Adrenal gland (tissue), 12 donors: ENCODE results near the gene LPP. TPM values are rescaled to one million over a fixed set of nuclear protein-coding genes. Genes with fewer than 3 reads are reported as not detected.

ENCODE experiments used
- DNase-seq, 7 donors: peaks; one replicate each; pipeline ENCODE4 v3.0.0-alpha.2; 2019 to 2020
- H3K27ac ChIP-seq, 5 donors: fragments of 200-600 bp; sonication (generic) in 4 of 5; 1 replicate in 3 of 5; 2 replicates in 2 of 5; pipeline versions ENCODE4 v1.5.1 to v1.8.0; 2016 to 2020; ENCODE audit warnings: mild to moderate bottlenecking in 1 of 5
- H3K27me3 ChIP-seq: fragments of 200-600 bp; 2 replicates; pipeline ENCODE4 v1.8.0; 2021
- H3K36me3 ChIP-seq, 2 donors: fragments of 200-600 bp; replicated peaks in 1 of 2; 1 replicate in 1 of 2; 2 replicates in 1 of 2; pipeline versions ENCODE4 v1.5.1 to v1.8.0; 2018 to 2022
- H3K4me1 ChIP-seq, 2 donors: fragments of 200-600 bp; replicated peaks in 1 of 2; 1 replicate in 1 of 2; 2 replicates in 1 of 2; pipeline versions ENCODE4 v1.5.1 to v1.8.0; 2018 to 2021
- H3K4me3 ChIP-seq, 4 donors: fragments of 200-600 bp; sonication (generic) in 3 of 4; one replicate each; pipeline ENCODE4 v1.5.1; 2016 to 2018
- H3K9me3 ChIP-seq, 3 donors: fragments of 200-600 bp; sonication (generic) in 1 of 3; replicated peaks in 1 of 3; 1 replicate in 2 of 3; 2 replicates in 1 of 3; pipeline versions ENCODE4 v1.5.1 to v1.8.0; 2016 to 2021
- CTCF ChIP-seq, 6 experiments: fragments of 450-650 bp in 4 of 6; fragments of 200-600 bp in 2 of 6; sonication (generic) in 1 of 6; IDR thresholded peaks; 1 replicate in 5 of 6; 2 replicates in 1 of 6; pipeline versions ENCODE4 v1.5.1 to v1.8.0; 2016 to 2021; ENCODE audit warnings: antibody characterized with exemption in 6 of 6, mild to moderate bottlenecking in 2 of 6, moderate library complexity in 1 of 6
- POLR2A ChIP-seq, 2 donors: fragments of 450-650 bp; IDR thresholded peaks; one replicate each; pipeline ENCODE4 v1.6.1; 2017; ENCODE audit warnings: antibody characterized with exemption in 2 of 2, mild to moderate bottlenecking in 2 of 2, moderate library complexity in 1 of 2
- WGBS, 4 donors: extraction: QIAGEN DNeasy Blood & Tissue Kit in 2 of 4; methylation state at CpG; one replicate each; pipeline versions ENCODE4 v1.1.5 to v1.1.7; 2013 to 2017; 5-methylcytosine and 5-hydroxymethylcytosine counted together
- intact Hi-C, 2 donors: fragments of 100-400 bp; cut with DNase I; formaldehyde crosslinking; loops; one replicate each; pipeline versions ENCODE4 v1.14.1 to v1.15.0; 2022 to 2023
- polyA plus RNA-seq, 3 donors: library from polyadenylated mRNA; stranded (reverse); fragments of 200-250 nt in 2 of 3; fragments of 350-450 nt in 1 of 3; fragmentation: Illumina TruSeq in 1 of 3; extraction: RNeasy Lipid Tissue Mini Kit (QIAGEN cat#74804) in 1 of 3; gene quantifications; one replicate each; pipeline ENCODE4 v1.2.3, GENCODE V29; 2013 to 2014
- total RNA-seq, 9 donors: library from RNA; depleted of rRNA in 4 of 9; stranded (reverse); fragments of >200 nt in 4 of 9; fragments of 120-200 nt in 1 of 9; fragmentation: NEBNext Ultra II Directional in 1 of 9; extraction: Animal tissue kit (Norgen Biotek cat#: 25700) in 1 of 9; gene quantifications; one replicate each; pipeline versions ENCODE4 v1.1.0 to v1.2.4, GENCODE V29; 2013 to 2023
- donor health status: healthy with polysubstance abuse.
- donor health status: Bipolar disorder and iron deficiency.
- donor health status: DM: yes; HTN: yes; CAD: no.
- donor health status: DM: no; HTN: no; CAD: no.
- donor health status: DM: no; HTN: no; CAD: no.
- donor health status: DM: yes; HTN: yes; CAD: no.

Gene LPP
- total and polyA plus RNA-seq, 12 donors: 7.0 to 170 (median 101) TPM

- Histone ChIP-seq H3K4me3 (no peak overlapping the region), H3K27ac (no peak overlapping the region), H3K27me3 (no peaks in the 10 kb centered on the region), H3K36me3 (no peaks in the 10 kb centered on the region), H3K9me3 (peaks cover 0 to 5% (median 0%) of the 10 kb centered on the region in 3 donors), H3K4me1 (peaks cover 3 to 24% of the 10 kb centered on the region in 2 donors)
- intact Hi-C loops: no loop called here
- TF ChIP-seq CTCF (IDR thresholded peaks at IDR 0.05) (no peak), POLR2A (IDR thresholded peaks at IDR 0.05) (no peak)
- DNase-seq: no peak
These were observed 182.2 kb downstream of the LPP start for GRCh38 chr3:188336178-188336577.

GRCh38 chr3:188337232-188337631, 183.3 kb downstream of the LPP start:
- 97 to 100% (median 99%) methylated on average over 3 to 4 of the region's 4 CpGs for WGBS, 4 donors
- Histone ChIP-seq H3K9me3 (peaks cover 0 to 5% (median 0%) of the 10 kb centered on the region in 3 donors), H3K36me3 (no peaks in the 10 kb centered on the region), H3K4me3 (no peak overlapping the region), H3K27ac (no peak overlapping the region), H3K4me1 (peaks cover 5 to 29% of the 10 kb centered on the region in 2 donors), H3K27me3 (no peaks in the 10 kb centered on the region)
- DNase-seq: no peak
- TF ChIP-seq POLR2A (IDR thresholded peaks at IDR 0.05) (no peak), CTCF (IDR thresholded peaks at IDR 0.05) (no peak)
- intact Hi-C loops: no loop called here

DNA sequence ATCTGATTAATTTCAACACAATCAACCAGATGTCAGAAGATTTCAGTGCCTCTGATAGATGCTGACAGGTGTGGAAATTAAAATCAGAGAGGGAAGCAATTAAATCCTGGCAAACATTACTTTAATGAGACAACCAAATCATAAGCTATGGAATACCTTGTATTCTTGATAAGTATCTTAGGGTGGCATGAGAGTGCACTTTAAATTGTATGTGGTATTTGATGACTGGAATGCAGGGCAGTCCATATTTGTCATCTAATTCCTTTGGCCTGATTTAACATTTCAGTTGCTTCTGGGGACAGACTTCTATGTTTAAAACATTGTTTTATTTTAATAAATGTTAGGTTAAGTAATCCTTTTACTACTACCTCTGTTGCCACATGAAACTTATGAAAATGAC, 184.1 kb downstream of the LPP start:
- DNase-seq: no peak
- no peaks in the 10 kb centered on the region for H3K27me3 ChIP-seq
- H3K27ac ChIP-seq: no peak overlapping the region
- intact Hi-C loops: no loop called here
- no peak overlapping the region for H3K4me3 ChIP-seq
- no peak for TF ChIP-seq POLR2A (IDR thresholded peaks at IDR 0.05)
- TF ChIP-seq CTCF (IDR thresholded peaks at IDR 0.05): no peak
- peaks cover 0 to 5% (median 0%) of the 10 kb centered on the region in 3 donors for H3K9me3 ChIP-seq
- no peaks in the 10 kb centered on the region for H3K36me3 ChIP-seq
- peaks cover 5 to 29% of the 10 kb centered on the region in 2 donors for H3K4me1 ChIP-seq

- no peaks in the 10 kb centered on the region for H3K36me3 ChIP-seq
- TF ChIP-seq POLR2A (IDR thresholded peaks at IDR 0.05): no peak
- no peak for TF ChIP-seq CTCF (IDR thresholded peaks at IDR 0.05)
- H3K4me1 ChIP-seq: peaks cover 5 to 29% of the 10 kb centered on the region in 2 donors
- H3K9me3 ChIP-seq: peaks cover 0 to 5% (median 0%) of the 10 kb centered on the region in 3 donors
- 86 to 89% (median 87%) methylated on average over 11 of the region's 11 CpGs for WGBS, 4 donors
- no peaks in the 10 kb centered on the region for H3K27me3 ChIP-seq
- H3K27ac ChIP-seq: no peak overlapping the region
- DNase-seq: no peak
- intact Hi-C loops: no loop called here
- no peak overlapping the region for H3K4me3 ChIP-seq
These were observed 185.7 kb downstream of the LPP start for GRCh38 chr3:188339410-188340295.
